HL-60 (cell line): ENCODE measurements around the gene ALG12.

Experiments
- DNase-seq, 2 experiments: peaks; one replicate each; pipeline ENCODE4 v3.0.0-alpha.2; 2010 to 2020; ENCODE audit warnings: low read depth in 1 of 2, low spot score in 1 of 2
- H3K27ac ChIP-seq: fragments of 250-450 bp; sonication (Bioruptor Pico); replicated peaks from 2 replicates; pipeline ENCODE4 v1.5.1; 2020; ENCODE audit warnings: mild to moderate bottlenecking, moderate library complexity
- H3K27me3 ChIP-seq: fragments of 250-450 bp; sonication (Bioruptor Pico); 2 replicates; pipeline ENCODE4 v1.5.1; 2021; ENCODE audit warnings: mild to moderate bottlenecking, moderate library complexity; ENCODE audit not compliant: insufficient read depth, poor library complexity, severe bottlenecking
- H3K4me3 ChIP-seq: replicated peaks from 2 replicates; pipeline ENCODE4 v1.5.1; 2011; ENCODE audit warnings: mild to moderate bottlenecking, control low read depth, low read length; ENCODE audit not compliant: insufficient read depth
- CTCF ChIP-seq: IDR thresholded peaks from one replicate; pipeline ENCODE4 v1.5.1; 2011; ENCODE audit warnings: low read length, control low read depth, inconsistent platforms; ENCODE audit not compliant: insufficient read depth
- GABPA ChIP-seq: IDR thresholded peaks from 2 replicates; pipeline ENCODE4 v1.6.1; 2012; ENCODE audit warnings: low read depth
- POLR2AphosphoS5 ChIP-seq: IDR thresholded peaks from 2 replicates; pipeline ENCODE4 v1.6.1; 2012; ENCODE audit warnings: low read depth
- REST ChIP-seq: IDR thresholded peaks from 2 replicates; pipeline ENCODE4 v1.6.1; 2012; ENCODE audit warnings: low read depth; ENCODE audit not compliant: insufficient replicate concordance
- SPI1 ChIP-seq: IDR thresholded peaks from 2 replicates; pipeline ENCODE4 v1.6.1; 2012; ENCODE audit warnings: low read depth, mild to moderate bottlenecking, borderline replicate concordance
- long read RNA-seq: library from polyadenylated mRNA; unstranded; transcript quantifications from one replicate; pipeline ENCODE4 v2.0.0, GENCODE V29; 2020

The ALG12 gene
- long read RNA-seq, full-length matches to known transcripts = 92 of 113 reads
- long read RNA-seq, partial matches to known transcripts = 14 of 113 reads
- long read RNA-seq, other reads (novel, unspliced or antisense) = 7 of 113 reads

GRCh38 chr22:49917974-49918910 is at the start of gene ALG12, which contains the start of gene CRELD2:
TSS of gene ALG12 (minus strand) at chr22:49918438. CDS start at chr22:49913765, 4,673 bp downstream.
TSS of gene CRELD2 (plus strand) at chr22:49918634. CDS start at chr22:49918770, 136 bp downstream.
- peak; percentile 91 to 97 for DNase-seq
- Histone ChIP-seq H3K27me3 (no peaks in the 10 kb centered on the region), H3K4me3 (peak within 1 kb of the TSS; percentile 91), H3K27ac (peak within 1 kb of the TSS; percentile 75)
- TF ChIP-seq GABPA (no peak), POLR2AphosphoS5 (peak; percentile 28; the same call in 1 of the 2 replicates)

GRCh38 chr22:49967706-49968208 is 49.5 kb upstream of the ALG12 start:
- Histone ChIP-seq H3K27me3 (no peaks in the 10 kb centered on the region), H3K27ac (peak overlapping the region; percentile 76), H3K4me3 (no peak overlapping the region)
- TF ChIP-seq SPI1 (no peak), REST (no peak)
- no peak for DNase-seq

GRCh38 chr22:49966774-49967705 is 48.8 kb upstream of the ALG12 start:
- TF ChIP-seq GABPA = no peak
- TF ChIP-seq REST = no peak
- TF ChIP-seq SPI1 = peak; percentile 53; the same call in 1 of the 2 replicates
- TF ChIP-seq POLR2AphosphoS5 = 0 out of 2 replicates have a peak, but pooled peaks have one; percentile 11
- no peak for TF ChIP-seq CTCF
- DNase-seq = peak; percentile 76 to 88
- no peak overlapping the region for H3K4me3 ChIP-seq
- no peaks in the 10 kb centered on the region for H3K27me3 ChIP-seq
- peak overlapping the region; percentile 76 for H3K27ac ChIP-seq

DNA sequence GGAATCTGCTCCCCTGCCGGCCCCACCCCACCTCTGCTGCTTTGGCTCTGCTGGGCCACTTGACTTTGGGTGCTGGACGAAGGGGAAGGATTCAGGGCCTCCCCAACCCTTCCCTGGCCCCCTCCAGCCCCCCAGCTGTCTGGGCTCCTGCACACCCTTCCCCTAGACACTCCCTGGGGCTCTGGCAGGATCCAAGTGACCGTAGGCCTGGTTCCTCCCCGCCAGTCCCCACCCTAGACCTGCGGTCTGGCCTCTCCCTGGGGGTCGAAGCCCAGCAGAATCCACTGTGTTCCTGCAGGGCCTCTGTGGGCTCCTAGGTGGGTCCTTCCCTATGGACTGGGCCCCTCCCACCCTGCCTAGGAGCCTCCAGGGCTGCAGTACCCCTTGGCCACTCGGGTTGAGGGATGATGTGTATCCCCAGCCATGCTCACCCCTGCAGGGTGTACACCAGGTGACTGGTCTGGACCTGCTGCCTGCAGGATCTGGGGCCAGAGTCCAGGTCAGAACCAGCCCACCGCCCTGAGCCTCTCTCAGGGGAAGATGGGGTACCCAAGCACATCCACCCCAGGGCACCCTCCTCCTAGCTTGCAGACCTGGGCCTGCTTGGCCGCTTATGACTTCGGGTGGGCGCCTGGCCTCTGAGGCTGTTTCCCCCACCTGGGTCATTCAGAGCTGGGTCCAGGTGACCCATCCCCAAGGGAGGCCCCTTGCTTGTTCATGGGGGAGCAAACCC is 48.0 kb upstream of the ALG12 start:
- Histone ChIP-seq H3K27me3 (no peaks in the 10 kb centered on the region), H3K27ac (peak overlapping the region; percentile 76), H3K4me3 (no peak overlapping the region)
- no peak for DNase-seq
- no peak for TF ChIP-seq GABPA
- no peak for TF ChIP-seq REST
- TF ChIP-seq POLR2AphosphoS5 = peak; percentile 21
